ENCODE measurements around the gene MAMSTR.

- TF ChIP-seq, protein P1, sequence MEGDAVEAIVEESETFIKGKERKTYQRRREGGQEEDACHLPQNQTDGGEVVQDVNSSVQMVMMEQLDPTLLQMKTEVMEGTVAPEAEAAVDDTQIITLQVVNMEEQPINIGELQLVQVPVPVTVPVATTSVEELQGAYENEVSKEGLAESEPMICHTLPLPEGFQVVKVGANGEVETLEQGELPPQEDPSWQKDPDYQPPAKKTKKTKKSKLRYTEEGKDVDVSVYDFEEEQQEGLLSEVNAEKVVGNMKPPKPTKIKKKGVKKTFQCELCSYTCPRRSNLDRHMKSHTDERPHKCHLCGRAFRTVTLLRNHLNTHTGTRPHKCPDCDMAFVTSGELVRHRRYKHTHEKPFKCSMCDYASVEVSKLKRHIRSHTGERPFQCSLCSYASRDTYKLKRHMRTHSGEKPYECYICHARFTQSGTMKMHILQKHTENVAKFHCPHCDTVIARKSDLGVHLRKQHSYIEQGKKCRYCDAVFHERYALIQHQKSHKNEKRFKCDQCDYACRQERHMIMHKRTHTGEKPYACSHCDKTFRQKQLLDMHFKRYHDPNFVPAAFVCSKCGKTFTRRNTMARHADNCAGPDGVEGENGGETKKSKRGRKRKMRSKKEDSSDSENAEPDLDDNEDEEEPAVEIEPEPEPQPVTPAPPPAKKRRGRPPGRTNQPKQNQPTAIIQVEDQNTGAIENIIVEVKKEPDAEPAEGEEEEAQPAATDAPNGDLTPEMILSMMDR (IDR thresholded peaks at IDR 0.05), result no peak
- TF ChIP-seq EP300 (IDR thresholded peaks at IDR 0.05), result no peak
- no peak for TF ChIP-seq POLR2A (IDR thresholded peaks at IDR 0.05; ENCODE audit: low read depth)
- TF ChIP-seq POLR2AphosphoS5 (IDR thresholded peaks at IDR 0.05), result no peak
Measured at GRCh38 chr19:48680436-48681126, 38.9 kb downstream of the MAMSTR start.
